Transverse colon (tissue), 3 donors: ENCODE data around the gene NT5DC4.

Experiments
- CTCF ChIP-seq, 5 experiments: fragments of 200-600 bp in 3 of 5; fragments of 450-650 bp in 2 of 5; sonication (generic) in 3 of 5; IDR thresholded peaks; 1 replicate in 2 of 5; 2 replicates in 3 of 5; pipeline ENCODE4 v1.5.1; 2016 to 2017; ENCODE audit warnings: antibody characterized with exemption in 5 of 5, inconsistent platforms in 3 of 5, mild to moderate bottlenecking in 2 of 5, moderate library complexity in 1 of 5
- POLR2A ChIP-seq: fragments of 450-650 bp; IDR thresholded peaks from one replicate; pipeline ENCODE4 v1.6.1; 2016; ENCODE audit warnings: antibody characterized with exemption, mild to moderate bottlenecking, moderate library complexity

GRCh38 chr2:112680666-112681101 is 40.1 kb upstream of the NT5DC4 start:
- no peak for TF ChIP-seq CTCF (IDR thresholded peaks at IDR 0.05)
- TF ChIP-seq POLR2A, result no peak
